ENCODE measurements around the gene NUTF2. TPM values are rescaled to one million over a fixed set of nuclear protein-coding genes. Genes with fewer than 3 reads are reported as not detected.

Gene NUTF2
- total and polyA plus RNA-seq, 2 of the 4 experiments (the other 2 are of a cell fraction) = 42.7 to 361 TPM

DNA sequence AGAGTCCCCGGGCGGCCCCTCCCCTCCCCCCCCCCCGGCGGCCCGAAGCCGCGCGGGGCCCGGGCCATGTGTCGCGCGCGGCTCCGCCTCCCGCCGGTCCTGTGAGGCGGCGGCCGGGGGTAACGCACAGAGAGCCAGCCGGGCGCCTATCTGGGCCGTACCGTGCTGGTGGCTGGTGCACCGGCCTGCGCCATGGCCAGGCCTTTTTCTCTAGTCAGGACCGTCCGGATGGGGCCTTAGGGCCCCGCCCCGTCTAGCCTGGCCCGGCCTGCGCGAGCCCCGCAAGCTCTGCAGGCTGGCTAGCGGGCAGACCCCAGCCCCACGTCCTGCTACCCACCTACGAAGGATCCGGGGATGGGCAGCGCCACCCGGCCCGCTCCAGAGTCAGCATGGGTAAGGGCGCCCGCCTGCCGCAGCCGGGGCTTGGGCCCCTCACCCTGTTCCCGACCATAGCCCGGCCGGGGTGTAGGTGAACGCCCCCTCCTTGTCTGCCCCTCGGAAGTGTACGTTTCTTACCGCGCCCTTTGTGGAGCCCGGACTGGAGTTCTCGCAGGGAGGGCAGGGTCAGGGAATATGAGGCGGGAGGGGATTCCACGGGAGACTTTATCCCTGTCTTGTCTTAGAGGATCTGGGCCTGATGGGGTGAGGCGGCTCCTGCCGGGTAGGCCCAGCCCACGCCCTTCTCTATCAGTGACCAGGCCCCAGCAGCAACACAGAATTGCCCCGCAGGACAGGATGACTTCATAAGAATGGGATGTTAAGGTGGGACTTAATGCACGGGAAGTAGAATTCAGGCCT lies 530 bp downstream of the NUTF2 start, which contains the start of gene CENPT:
Gene CENPT (minus strand): TSS at position 630 of the 798 bp plus-strand sequence. CDS start 13,834 bp downstream, outside the sequence.
- Histone ChIP-seq H3K79me1 (ENCODE audit: low read depth in 1 of 2, low read length in 2 of 2) (peaks cover 24 to 69% of the 10 kb centered on the region in 2 experiments), H2BK120ac (ENCODE audit: low read depth, low read length) (peak within 1 kb of the TSS; percentile 67), H3K9me1 (ENCODE audit: insufficient read depth, low read length) (peaks cover 17% of the 10 kb centered on the region), H2BK15ac (ENCODE audit: low read depth, low read length) (peak within 1 kb of the TSS; percentile 48; the same call in 1 of the 3 replicates), H3K56ac (ENCODE audit: extremely low read depth, insufficient read depth, low read length) (peak within 1 kb of the TSS; percentile 72), H4K91ac (ENCODE audit: insufficient read depth, low read depth, low read length) (peak within 1 kb of the TSS; percentile 73), H2BK5ac (ENCODE audit: low read depth, low read length, poor library complexity, severe bottlenecking) (peak within 1 kb of the TSS; percentile 91), H3K18ac (ENCODE audit: low read depth, low read length) (peak within 1 kb of the TSS; percentile 70), H2AFZ (replicated peaks; ENCODE audit: low read length, poor library complexity) (peak within 1 kb of the TSS; percentile 94), H3K4me3 (ENCODE audit: insufficient read depth, low read depth, low read length) (peak within 1 kb of the TSS; percentile 53), H3K23ac (ENCODE audit: low read depth, low read length) (peak within 1 kb of the TSS; percentile 76; the same call in 1 of the 2 replicates), H3K27ac (ENCODE audit: insufficient read depth, low read length) (peak within 1 kb of the TSS; percentile 98), H4K5ac (ENCODE audit: low read depth, low read length) (peak within 1 kb of the TSS; percentile 61), H4K20me1 (ENCODE audit: insufficient read depth, low read length) (peaks cover 56% of the 10 kb centered on the region), H3K36me3 (ENCODE audit: control insufficient read depth, insufficient read depth, low read length) (0 out of 2 replicates have a peak, but pooled peaks cover 2% of the 10 kb centered on the region), H3K9me3 (ENCODE audit: control insufficient read depth, insufficient read depth, low read length) (no peaks in the 10 kb centered on the region), H3K27me3 (ENCODE audit: control insufficient read depth, insufficient read depth, low read length) (no peaks in the 10 kb centered on the region), H2AK9ac (replicated peaks; ENCODE audit: low read depth, low read length, poor library complexity) (peak within 1 kb of the TSS; percentile 100), H4K8ac (ENCODE audit: low read depth in 2 of 2, low read length in 2 of 2) (peak within 1 kb of the TSS; percentile 83 to 95), H3K4me1 (ENCODE audit: control insufficient read depth, insufficient read depth, low read length) (peaks cover 13% of the 10 kb centered on the region), H3K4ac (ENCODE audit: low read depth, low read length) (peak within 1 kb of the TSS; percentile 92), H3K14ac (replicated peaks; ENCODE audit: low read depth, low read length) (peak within 1 kb of the TSS; percentile 91), H3K4me2 (ENCODE audit: low read depth, low read length) (peak within 1 kb of the TSS; percentile 96), H2AK5ac (ENCODE audit: low read depth, low read length) (peak within 1 kb of the TSS; percentile 79), H2BK20ac (ENCODE audit: low read depth, low read length) (no peak within 1 kb of the TSS; the same call in 1 of the 2 replicates), H3K9ac (ENCODE audit: low read depth, low read length) (peak within 1 kb of the TSS; percentile 95)
- ATAC-seq (ENCODE audit: low read depth) (peak; percentile 50), DNase-seq (peak; percentile 64)
- 1% methylated on average over 21 of the region's 62 CpGs; no CpG with 5 or more reads in 1 of the 2 experiments for WGBS, 2 experiments (ENCODE audit: extremely low coverage in 2 of 2, insufficient read length in 1 of 2)
- ChIA-PET CTCF (no interaction called here), POLR2A (ENCODE audit: unreplicated experiment) (no interaction called here)
- BruUV-seq (replicated peaks) = TSS peak; percentile 33
- dilution Hi-C loops (cut with HindIII; ENCODE audit: low sequenced_read_pairs, unreplicated experiment) (no loop called here), in situ Hi-C loops (cut with MboI; ENCODE audit: low sequenced_read_pairs) (no loop called here), intact Hi-C loops (cut with micrococcal nuclease) (loop anchor here (2.0 kb wide), 1 partner anchor 26 kb away; the partner anchor contains the start of gene EDC4)
- no peak for TF ChIP-seq BHLHE40 (IDR thresholded peaks at IDR 0.05; ENCODE audit: low read depth, low read length)
- peak; percentile 65 for TF ChIP-seq POLR2A (IDR thresholded peaks at IDR 0.05; ENCODE audit: low read depth, low read length)
- TF ChIP-seq RAD21 (IDR thresholded peaks at IDR 0.05; ENCODE audit: low read length) = 0 out of 2 replicates have a peak, but pooled peaks have one; percentile 6
- TF ChIP-seq, protein P1, sequence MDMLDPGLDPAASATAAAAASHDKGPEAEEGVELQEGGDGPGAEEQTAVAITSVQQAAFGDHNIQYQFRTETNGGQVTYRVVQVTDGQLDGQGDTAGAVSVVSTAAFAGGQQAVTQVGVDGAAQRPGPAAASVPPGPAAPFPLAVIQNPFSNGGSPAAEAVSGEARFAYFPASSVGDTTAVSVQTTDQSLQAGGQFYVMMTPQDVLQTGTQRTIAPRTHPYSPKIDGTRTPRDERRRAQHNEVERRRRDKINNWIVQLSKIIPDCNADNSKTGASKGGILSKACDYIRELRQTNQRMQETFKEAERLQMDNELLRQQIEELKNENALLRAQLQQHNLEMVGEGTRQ (IDR thresholded peaks at IDR 0.05; ENCODE audit: low read depth, low read length) = no peak
- TF ChIP-seq MXI1 (IDR thresholded peaks at IDR 0.05; ENCODE audit: borderline replicate concordance, low read depth, low read length) = peak; percentile 62; the same call in 1 of the 2 replicates
